Upper lobe of right lung (tissue), 1 donor: Measurements from ENCODE around the gene AFTPH. TPM values are rescaled to one million over a fixed set of nuclear protein-coding genes. Genes with fewer than 3 reads are reported as not detected.
A peak's percentile ranks its signal among the peaks of the same experiment; 100 is the strongest.

Source experiments
- ATAC-seq: fragments of 200-7000 bp; cut with Tn5 transposase; one replicate; pipeline ENCODE4 v1.9.1; 2020; ENCODE audit warnings: mild to moderate bottlenecking, moderate library complexity
- DNase-seq: peaks from one replicate; pipeline ENCODE4 v3.0.0-alpha.2; 2020
- H3K27ac ChIP-seq: fragments of 200-600 bp; one replicate; pipeline ENCODE4 v1.8.0; 2022
- H3K27me3 ChIP-seq: fragments of 200-600 bp; one replicate; pipeline ENCODE4 v1.8.0; 2022; ENCODE audit warnings: mild to moderate bottlenecking
- H3K36me3 ChIP-seq: fragments of 200-600 bp; one replicate; pipeline ENCODE4 v1.8.0; 2022
- H3K4me1 ChIP-seq: fragments of 200-600 bp; one replicate; pipeline ENCODE4 v1.8.0; 2022
- H3K4me3 ChIP-seq: fragments of 200-600 bp; one replicate; pipeline ENCODE4 v1.8.0; 2022; ENCODE audit warnings: mild to moderate bottlenecking
- H3K9me3 ChIP-seq: fragments of 200-600 bp; one replicate; pipeline ENCODE4 v1.8.0; 2022
- intact Hi-C: fragments of 100-400 bp; cut with DNase I; formaldehyde crosslinking; loops from one replicate; pipeline ENCODE4 v1.11.0; 2022
- total RNA-seq: library from RNA; stranded (reverse); fragmentation: NEBNext Ultra II Directional; extraction: Animal tissue kit (Norgen Biotek cat#: 25700); gene quantifications from one replicate; pipeline ENCODE4 v1.2.1, GENCODE V29; 2021
- TF ChIP-seq, protein P1 (sequence below): fragments of 200-600 bp; IDR thresholded peaks from one replicate; pipeline ENCODE4 v1.8.0; 2022; ENCODE audit warnings: antibody characterized with exemption
- donor health status: DM: no; HTN: yes; CAD: no; lungs with severe emphysema.

AFTPH gene
- total RNA-seq, 1 donor from 2014 or later, result 40.2 TPM

GRCh38 chr2:64615844-64616536 lies 91.9 kb downstream of the AFTPH start:
- no peak overlapping the region for H3K4me3 ChIP-seq
- no peaks in the 10 kb centered on the region for H3K9me3 ChIP-seq
- no peaks in the 10 kb centered on the region for H3K36me3 ChIP-seq
- TF ChIP-seq, protein P1, sequence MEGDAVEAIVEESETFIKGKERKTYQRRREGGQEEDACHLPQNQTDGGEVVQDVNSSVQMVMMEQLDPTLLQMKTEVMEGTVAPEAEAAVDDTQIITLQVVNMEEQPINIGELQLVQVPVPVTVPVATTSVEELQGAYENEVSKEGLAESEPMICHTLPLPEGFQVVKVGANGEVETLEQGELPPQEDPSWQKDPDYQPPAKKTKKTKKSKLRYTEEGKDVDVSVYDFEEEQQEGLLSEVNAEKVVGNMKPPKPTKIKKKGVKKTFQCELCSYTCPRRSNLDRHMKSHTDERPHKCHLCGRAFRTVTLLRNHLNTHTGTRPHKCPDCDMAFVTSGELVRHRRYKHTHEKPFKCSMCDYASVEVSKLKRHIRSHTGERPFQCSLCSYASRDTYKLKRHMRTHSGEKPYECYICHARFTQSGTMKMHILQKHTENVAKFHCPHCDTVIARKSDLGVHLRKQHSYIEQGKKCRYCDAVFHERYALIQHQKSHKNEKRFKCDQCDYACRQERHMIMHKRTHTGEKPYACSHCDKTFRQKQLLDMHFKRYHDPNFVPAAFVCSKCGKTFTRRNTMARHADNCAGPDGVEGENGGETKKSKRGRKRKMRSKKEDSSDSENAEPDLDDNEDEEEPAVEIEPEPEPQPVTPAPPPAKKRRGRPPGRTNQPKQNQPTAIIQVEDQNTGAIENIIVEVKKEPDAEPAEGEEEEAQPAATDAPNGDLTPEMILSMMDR, result no peak
- intact Hi-C loops, result no loop called here
- H3K4me1 ChIP-seq, result no peaks in the 10 kb centered on the region
- DNase-seq (no peak), ATAC-seq (no peak)
- H3K27me3 ChIP-seq, result no peaks in the 10 kb centered on the region
- H3K27ac ChIP-seq, result no peak overlapping the region

DNA sequence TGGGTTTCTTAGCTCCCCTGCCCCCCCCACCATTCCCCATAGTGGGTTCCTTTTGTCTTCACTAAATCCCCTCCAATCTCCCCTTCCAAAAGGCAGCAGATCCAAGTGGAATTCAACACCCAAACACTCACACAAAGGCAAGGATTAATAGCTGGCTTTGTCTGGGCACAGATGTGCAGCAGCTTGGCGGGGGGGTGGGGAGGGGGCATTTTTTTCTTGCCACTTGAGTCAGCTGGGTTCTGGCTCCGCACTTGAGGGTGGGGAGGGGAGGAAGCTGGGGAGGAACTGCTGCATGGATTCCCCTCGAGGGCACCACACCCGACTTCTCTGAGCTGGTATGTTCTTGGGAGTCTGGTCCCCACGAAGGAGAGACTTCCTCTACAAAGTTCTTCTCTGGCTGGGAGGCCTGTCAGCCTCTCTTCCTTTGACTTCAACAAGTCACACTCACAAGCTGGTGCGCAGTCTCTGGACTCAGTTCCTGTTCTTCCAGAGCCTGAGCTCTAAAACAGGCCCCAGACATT lies 93.6 kb downstream of the AFTPH start:
- no peak for DNase-seq
- Histone ChIP-seq H3K27me3 (no peaks in the 10 kb centered on the region), H3K36me3 (no peaks in the 10 kb centered on the region), H3K27ac (no peak overlapping the region), H3K9me3 (no peaks in the 10 kb centered on the region), H3K4me1 (no peaks in the 10 kb centered on the region), H3K4me3 (no peak overlapping the region)
- ATAC-seq, result no peak
- TF ChIP-seq, protein P1, result no peak
- intact Hi-C loops, result no loop called here

GRCh38 chr2:64620661-64621060 lies 96.5 kb downstream of the AFTPH start:
- Histone ChIP-seq H3K4me3 (no peak overlapping the region), H3K9me3 (no peaks in the 10 kb centered on the region), H3K27me3 (no peaks in the 10 kb centered on the region), H3K27ac (no peak overlapping the region), H3K36me3 (no peaks in the 10 kb centered on the region), H3K4me1 (no peaks in the 10 kb centered on the region)
- no peak for DNase-seq
- ATAC-seq, result no peak
- intact Hi-C loops, result no loop called here
- TF ChIP-seq, protein P1, result no peak

DNA sequence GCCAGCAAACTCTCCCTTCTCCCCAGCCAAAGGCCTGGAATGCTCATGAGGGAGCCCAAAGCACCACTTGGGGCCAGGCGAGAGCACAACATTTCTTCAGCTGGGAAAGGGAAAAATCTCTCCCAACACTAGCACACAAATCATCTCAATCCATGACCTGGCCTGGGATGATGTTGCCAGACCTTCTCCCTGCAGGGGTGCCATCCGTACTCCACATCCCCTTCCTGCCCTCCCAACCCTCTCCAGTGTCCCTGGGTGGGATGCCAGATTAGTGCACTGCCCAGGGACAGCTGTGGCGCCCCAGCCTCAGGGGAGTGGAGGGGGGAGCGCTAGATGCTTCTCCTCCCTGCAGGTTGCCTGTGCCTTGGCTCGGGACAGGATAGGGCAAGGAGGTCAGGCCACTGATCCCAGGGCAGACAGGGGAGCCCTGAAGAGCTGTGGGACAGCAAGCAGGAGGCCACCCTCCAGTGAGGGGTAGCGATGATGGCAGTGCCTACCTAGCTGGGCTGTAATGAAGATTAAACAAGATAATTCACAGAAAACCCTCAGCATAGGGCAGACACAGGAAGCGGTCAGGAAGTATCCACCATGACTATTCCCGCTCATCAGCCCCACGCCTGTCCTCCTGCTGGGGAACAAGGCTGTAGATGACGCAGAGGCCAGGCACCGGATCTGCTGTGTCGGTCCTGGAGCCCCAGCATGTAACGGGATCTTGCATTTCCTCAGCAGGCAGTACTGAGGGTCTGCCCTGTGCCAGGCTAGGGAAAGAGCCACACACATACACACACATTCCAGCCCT lies 98.5 kb downstream of the AFTPH start:
- intact Hi-C loops, result no loop called here
- peak; percentile 12 for ATAC-seq

GRCh38 chr2:64623242-64623850 lies 99.2 kb downstream of the AFTPH start:
- Histone ChIP-seq H3K27ac (no peak overlapping the region), H3K4me1 (no peaks in the 10 kb centered on the region), H3K4me3 (no peak overlapping the region), H3K9me3 (no peaks in the 10 kb centered on the region), H3K27me3 (no peaks in the 10 kb centered on the region), H3K36me3 (no peaks in the 10 kb centered on the region)
- TF ChIP-seq, protein P1, result no peak
- intact Hi-C loops, result no loop called here
- ATAC-seq (no peak), DNase-seq (no peak)

More for the DNA sequence above, 98.5 kb downstream of the AFTPH start:
- Histone ChIP-seq H3K4me3 (no peak overlapping the region), H3K9me3 (no peaks in the 10 kb centered on the region), H3K27ac (no peak overlapping the region), H3K27me3 (no peaks in the 10 kb centered on the region), H3K4me1 (no peaks in the 10 kb centered on the region), H3K36me3 (no peaks in the 10 kb centered on the region)
- no peak for DNase-seq
- TF ChIP-seq, protein P1, result peak; percentile 18
